B cell (primary cell): Measurements from ENCODE around the gene CDC25A.

ENCODE experiments used
- CTCF ChIP-seq: fragments of 200-600 bp; IDR thresholded peaks from one replicate; pipeline ENCODE4 v1.8.0; 2022; ENCODE audit warnings: antibody characterized with exemption, mild to moderate bottlenecking
- EZH2 ChIP-seq: IDR thresholded peaks from 2 replicates; pipeline ENCODE4 v1.6.1; 2012; ENCODE audit warnings: borderline replicate concordance, low read depth, mild to moderate bottlenecking, moderate library complexity, low read length; ENCODE audit not compliant: insufficient read depth, poor library complexity, severe bottlenecking

DNA sequence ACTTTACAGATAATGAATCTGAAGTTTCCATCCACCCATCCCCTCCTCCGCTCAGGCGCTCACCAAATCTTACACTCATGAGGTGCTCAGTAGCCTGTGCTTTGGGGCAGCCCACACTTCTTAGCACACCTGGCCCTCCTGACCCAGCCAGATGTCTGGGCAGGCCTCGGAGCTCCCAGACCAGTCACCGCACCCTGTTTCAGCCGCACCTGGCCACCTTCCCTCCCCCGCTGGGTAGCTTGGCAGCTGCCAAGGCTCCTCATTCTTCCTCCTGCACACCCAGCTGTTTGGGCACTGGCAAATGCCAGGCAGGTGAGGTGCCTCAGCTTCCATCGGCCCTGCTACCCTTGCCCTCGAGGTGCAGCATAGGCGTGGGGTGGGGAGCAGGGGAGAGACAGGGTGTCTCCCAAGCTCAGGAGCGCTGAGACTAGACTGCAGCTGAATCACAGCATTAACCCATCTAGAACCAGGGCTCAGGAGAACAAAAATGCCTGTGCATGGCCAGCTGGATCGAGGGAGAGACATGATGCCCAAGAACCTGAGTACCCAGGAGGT lies 45.8 kb downstream of the CDC25A start:
- TF ChIP-seq CTCF (no peak), EZH2 (no peak)
